Liver (tissue), 9 donors: ENCODE measurements around the gene EXOC3L2. TPM values are rescaled to one million over a fixed set of nuclear protein-coding genes. Genes with fewer than 3 reads are reported as not detected.

ENCODE experiments used
- DNase-seq: peaks from one replicate; pipeline ENCODE4 v3.0.0-alpha.2; 2017; ENCODE audit warnings: low spot score
- H3K27ac ChIP-seq, 2 donors: one replicate each; pipeline ENCODE4 v1.7.0; 2013; ENCODE audit warnings: inconsistent platforms in 2 of 2, low read length in 2 of 2, control low read depth in 1 of 2, low read depth in 1 of 2, mild to moderate bottlenecking in 1 of 2
- H3K27me3 ChIP-seq, 4 donors: one replicate each; pipeline versions ENCODE4 v1.6.1 to v1.7.0; 2013; ENCODE audit warnings: low read length in 3 of 4, inconsistent platforms in 1 of 4, mild to moderate bottlenecking in 1 of 4, moderate library complexity in 1 of 4; ENCODE audit not compliant: control insufficient read depth in 4 of 4, insufficient read depth in 4 of 4
- H3K36me3 ChIP-seq, 4 donors: one replicate each; pipeline versions ENCODE4 v1.6.1 to v1.7.0; 2013; ENCODE audit warnings: low read length in 3 of 4, mild to moderate bottlenecking in 3 of 4, low read depth in 1 of 4, moderate library complexity in 1 of 4; ENCODE audit not compliant: control insufficient read depth in 4 of 4, insufficient read depth in 3 of 4
- H3K4me1 ChIP-seq, 4 donors: one replicate each; pipeline versions ENCODE4 v1.6.1 to v1.7.0; 2013; ENCODE audit warnings: low read length in 3 of 4, mild to moderate bottlenecking in 3 of 4, moderate library complexity in 1 of 4; ENCODE audit not compliant: control insufficient read depth in 4 of 4, insufficient read depth in 4 of 4
- H3K4me3 ChIP-seq, 3 donors: one replicate each; pipeline versions ENCODE4 v1.6.1 to v1.7.0; 2013; ENCODE audit warnings: low read length in 3 of 3, control low read depth in 1 of 3, low read depth in 1 of 3, mild to moderate bottlenecking in 1 of 3
- H3K9ac ChIP-seq, 2 donors: one replicate each; pipeline ENCODE4 v1.7.0; 2013; ENCODE audit warnings: low read length in 2 of 2, mild to moderate bottlenecking in 2 of 2, moderate library complexity in 2 of 2, control low read depth in 1 of 2, low read depth in 1 of 2
- H3K9me3 ChIP-seq, 4 donors: one replicate each; pipeline versions ENCODE4 v1.6.1 to v1.7.0; 2013; ENCODE audit warnings: low read length in 3 of 4; ENCODE audit not compliant: control insufficient read depth in 4 of 4
- EGR1 ChIP-seq, 2 donors: IDR thresholded peaks; 2 replicates each; pipeline ENCODE4 v1.6.1; 2016 to 2018; ENCODE audit warnings: antibody characterized with exemption in 2 of 2, low read depth in 2 of 2
- FOXA1 ChIP-seq: IDR thresholded peaks from 2 replicates; pipeline ENCODE4 v1.6.1; 2016; ENCODE audit warnings: antibody characterized with exemption
- FOXA2 ChIP-seq: IDR thresholded peaks from 2 replicates; pipeline ENCODE4 v1.6.1; 2016; ENCODE audit warnings: antibody characterized with exemption
- GABPA ChIP-seq, 2 donors: IDR thresholded peaks in 1 of 2; conservative IDR thresholded peaks in 1 of 2; 2 replicates each; pipeline ENCODE4 v1.6.1; 2016; ENCODE audit warnings: antibody characterized with exemption in 2 of 2, mild to moderate bottlenecking in 1 of 2, moderate library complexity in 1 of 2
- HNF4A ChIP-seq, 2 donors: conservative IDR thresholded peaks; 2 replicates each; pipeline ENCODE4 v1.6.1; 2016; ENCODE audit warnings: antibody characterized with exemption in 2 of 2, mild to moderate bottlenecking in 2 of 2
- JUND ChIP-seq, 2 donors: IDR thresholded peaks; 2 replicates each; pipeline ENCODE4 v1.6.1; 2016; ENCODE audit warnings: antibody characterized with exemption in 2 of 2
- NR2F2 ChIP-seq: IDR thresholded peaks from 2 replicates; pipeline ENCODE4 v1.6.1; 2016; ENCODE audit warnings: antibody characterized with exemption
- SP1 ChIP-seq: IDR thresholded peaks from 2 replicates; pipeline ENCODE4 v1.6.1; 2018; ENCODE audit warnings: antibody characterized with exemption, mild to moderate bottlenecking
- TAF1 ChIP-seq: conservative IDR thresholded peaks from 2 replicates; pipeline ENCODE4 v1.6.1; 2016; ENCODE audit warnings: antibody characterized with exemption, mild to moderate bottlenecking
- YY1 ChIP-seq: IDR thresholded peaks from 2 replicates; pipeline ENCODE4 v1.6.1; 2016; ENCODE audit warnings: antibody characterized with exemption, mild to moderate bottlenecking
- WGBS: extraction: QIAGEN DNeasy Blood & Tissue Kit; methylation state at CpG from one replicate; pipeline ENCODE4 v1.1.7; 2013; 5-methylcytosine and 5-hydroxymethylcytosine counted together
- polyA plus RNA-seq, 2 donors: library from polyadenylated mRNA; stranded (reverse) in 1 of 2; unstranded in 1 of 2; fragments of 200-250 nt in 1 of 2; fragments of >200 nt in 1 of 2; fragmentation: Nextera tagmentation in 1 of 2; extraction: Ambion mirVana in 1 of 2; gene quantifications; one replicate each; pipeline versions ENCODE4 v1.2.1 to v1.2.3, GENCODE V29; 2013 to 2015
- total RNA-seq, 2 donors: library from RNA; depleted of rRNA; stranded (reverse); fragments of >200 nt; gene quantifications; one replicate each; pipeline ENCODE4 v1.2.3, GENCODE V29; 2014
- TF ChIP-seq, protein P1 (sequence below): IDR thresholded peaks from 2 replicates; pipeline ENCODE4 v1.6.1; 2016; ENCODE audit warnings: antibody characterized with exemption
- TF ChIP-seq, protein P2 (sequence below): fragments of 150-350 bp; IDR thresholded peaks from 2 replicates; pipeline ENCODE4 v1.5.1; 2017; ENCODE audit warnings: improper control_type of control experiment, low read depth, low read length; ENCODE audit not compliant: missing input control
- TF ChIP-seq, protein P3 (sequence below): IDR thresholded peaks from 2 replicates; pipeline ENCODE4 v1.6.1; 2016; ENCODE audit warnings: antibody characterized with exemption, mild to moderate bottlenecking
- TF ChIP-seq, protein P4 (sequence below): IDR thresholded peaks from 2 replicates; pipeline ENCODE4 v1.6.1; 2016; ENCODE audit warnings: antibody characterized with exemption
- donor health status: healthy.
- donor health status: healthy.
- donor health status: healthy.
- donor health status: healthy.
- donor health status: healthy.

EXOC3L2 gene
- total and polyA plus RNA-seq, 4 donors, result 1.3 to 7.3 (median 4.1) TPM

DNA sequence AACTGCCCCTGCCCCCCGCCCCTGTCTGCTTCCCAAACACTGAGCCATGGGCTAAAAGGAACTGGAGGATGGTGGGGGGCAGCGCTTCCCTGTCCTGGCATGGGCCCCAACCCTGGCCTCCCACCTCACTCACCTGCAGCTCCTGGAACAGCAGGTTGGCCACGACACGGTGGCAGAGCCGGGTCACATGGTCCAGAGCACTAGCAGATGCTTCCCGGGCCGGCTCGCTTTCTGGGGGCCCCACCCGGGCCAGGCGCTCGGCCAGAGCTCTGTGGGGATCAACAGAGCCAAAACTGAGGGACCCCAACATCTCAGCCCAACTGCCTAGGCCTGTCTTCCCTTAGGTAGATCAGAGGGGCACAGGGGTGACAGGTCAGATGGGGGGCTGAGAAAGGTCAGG is 20.6 kb downstream of the EXOC3L2 start:
- Histone ChIP-seq H3K27me3 (no peaks in the 10 kb centered on the region), H3K4me1 (no peaks in the 10 kb centered on the region), H3K36me3 (no peaks in the 10 kb centered on the region), H3K27ac (no peak overlapping the region), H3K9ac (no peak overlapping the region), H3K4me3 (no peak overlapping the region), H3K9me3 (no peaks in the 10 kb centered on the region)
- TF ChIP-seq, protein P1, sequence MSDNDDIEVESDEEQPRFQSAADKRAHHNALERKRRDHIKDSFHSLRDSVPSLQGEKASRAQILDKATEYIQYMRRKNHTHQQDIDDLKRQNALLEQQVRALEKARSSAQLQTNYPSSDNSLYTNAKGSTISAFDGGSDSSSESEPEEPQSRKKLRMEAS, result no peak
- TF ChIP-seq, protein P2, sequence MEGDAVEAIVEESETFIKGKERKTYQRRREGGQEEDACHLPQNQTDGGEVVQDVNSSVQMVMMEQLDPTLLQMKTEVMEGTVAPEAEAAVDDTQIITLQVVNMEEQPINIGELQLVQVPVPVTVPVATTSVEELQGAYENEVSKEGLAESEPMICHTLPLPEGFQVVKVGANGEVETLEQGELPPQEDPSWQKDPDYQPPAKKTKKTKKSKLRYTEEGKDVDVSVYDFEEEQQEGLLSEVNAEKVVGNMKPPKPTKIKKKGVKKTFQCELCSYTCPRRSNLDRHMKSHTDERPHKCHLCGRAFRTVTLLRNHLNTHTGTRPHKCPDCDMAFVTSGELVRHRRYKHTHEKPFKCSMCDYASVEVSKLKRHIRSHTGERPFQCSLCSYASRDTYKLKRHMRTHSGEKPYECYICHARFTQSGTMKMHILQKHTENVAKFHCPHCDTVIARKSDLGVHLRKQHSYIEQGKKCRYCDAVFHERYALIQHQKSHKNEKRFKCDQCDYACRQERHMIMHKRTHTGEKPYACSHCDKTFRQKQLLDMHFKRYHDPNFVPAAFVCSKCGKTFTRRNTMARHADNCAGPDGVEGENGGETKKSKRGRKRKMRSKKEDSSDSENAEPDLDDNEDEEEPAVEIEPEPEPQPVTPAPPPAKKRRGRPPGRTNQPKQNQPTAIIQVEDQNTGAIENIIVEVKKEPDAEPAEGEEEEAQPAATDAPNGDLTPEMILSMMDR, result no peak
- TF ChIP-seq FOXA1 (no peak), YY1 (no peak)
- TF ChIP-seq, protein P3, sequence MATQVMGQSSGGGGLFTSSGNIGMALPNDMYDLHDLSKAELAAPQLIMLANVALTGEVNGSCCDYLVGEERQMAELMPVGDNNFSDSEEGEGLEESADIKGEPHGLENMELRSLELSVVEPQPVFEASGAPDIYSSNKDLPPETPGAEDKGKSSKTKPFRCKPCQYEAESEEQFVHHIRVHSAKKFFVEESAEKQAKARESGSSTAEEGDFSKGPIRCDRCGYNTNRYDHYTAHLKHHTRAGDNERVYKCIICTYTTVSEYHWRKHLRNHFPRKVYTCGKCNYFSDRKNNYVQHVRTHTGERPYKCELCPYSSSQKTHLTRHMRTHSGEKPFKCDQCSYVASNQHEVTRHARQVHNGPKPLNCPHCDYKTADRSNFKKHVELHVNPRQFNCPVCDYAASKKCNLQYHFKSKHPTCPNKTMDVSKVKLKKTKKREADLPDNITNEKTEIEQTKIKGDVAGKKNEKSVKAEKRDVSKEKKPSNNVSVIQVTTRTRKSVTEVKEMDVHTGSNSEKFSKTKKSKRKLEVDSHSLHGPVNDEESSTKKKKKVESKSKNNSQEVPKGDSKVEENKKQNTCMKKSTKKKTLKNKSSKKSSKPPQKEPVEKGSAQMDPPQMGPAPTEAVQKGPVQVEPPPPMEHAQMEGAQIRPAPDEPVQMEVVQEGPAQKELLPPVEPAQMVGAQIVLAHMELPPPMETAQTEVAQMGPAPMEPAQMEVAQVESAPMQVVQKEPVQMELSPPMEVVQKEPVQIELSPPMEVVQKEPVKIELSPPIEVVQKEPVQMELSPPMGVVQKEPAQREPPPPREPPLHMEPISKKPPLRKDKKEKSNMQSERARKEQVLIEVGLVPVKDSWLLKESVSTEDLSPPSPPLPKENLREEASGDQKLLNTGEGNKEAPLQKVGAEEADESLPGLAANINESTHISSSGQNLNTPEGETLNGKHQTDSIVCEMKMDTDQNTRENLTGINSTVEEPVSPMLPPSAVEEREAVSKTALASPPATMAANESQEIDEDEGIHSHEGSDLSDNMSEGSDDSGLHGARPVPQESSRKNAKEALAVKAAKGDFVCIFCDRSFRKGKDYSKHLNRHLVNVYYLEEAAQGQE, result no peak
- 64% methylated on average over 11 of the region's 11 CpGs for WGBS
- DNase-seq, result no peak

DNA sequence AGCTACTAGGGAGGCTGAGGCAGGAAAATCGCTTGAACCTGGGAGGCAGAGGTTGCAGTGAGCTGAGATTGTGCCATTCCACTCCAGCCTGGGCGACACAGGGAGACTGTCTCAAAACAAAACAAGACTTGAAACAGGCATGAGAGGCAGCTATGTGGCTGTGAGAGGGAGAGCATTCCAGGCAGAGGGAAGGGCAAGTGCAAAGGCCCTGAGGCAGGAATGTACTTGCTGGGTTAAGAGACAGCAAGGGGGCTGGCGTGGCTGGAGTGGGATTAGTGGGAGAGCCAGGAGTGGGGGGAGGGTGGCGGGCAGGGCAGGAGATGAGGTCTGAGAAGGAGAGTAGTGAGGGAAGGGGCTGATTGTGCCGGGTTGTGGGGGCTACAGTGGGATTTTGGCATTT is 21.3 kb downstream of the EXOC3L2 start:
- DNase-seq, result no peak
- 93% methylated on average over 5 of the region's 5 CpGs for WGBS
- TF ChIP-seq, protein P3, result no peak
- TF ChIP-seq HNF4A (conservative IDR thresholded peaks at IDR 0.05) (no peak), EGR1 (IDR thresholded peaks at IDR 0.05; ENCODE audit: low read depth in 2 of 2) (no peak), SP1 (no peak), FOXA2 (no peak), GABPA (IDR thresholded peaks at IDR 0.05 in 1 of 2, conservative IDR thresholded peaks at IDR 0.05 in 1 of 2) (no peak), JUND (IDR thresholded peaks at IDR 0.05) (no peak), NR2F2 (no peak), TAF1 (no peak)
- TF ChIP-seq, protein P4, sequence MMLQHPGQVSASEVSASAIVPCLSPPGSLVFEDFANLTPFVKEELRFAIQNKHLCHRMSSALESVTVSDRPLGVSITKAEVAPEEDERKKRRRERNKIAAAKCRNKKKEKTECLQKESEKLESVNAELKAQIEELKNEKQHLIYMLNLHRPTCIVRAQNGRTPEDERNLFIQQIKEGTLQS, result no peak
- TF ChIP-seq, protein P1, result no peak
- no peak overlapping the region for H3K27ac ChIP-seq
- H3K36me3 ChIP-seq, result no peaks in the 10 kb centered on the region
- H3K4me3 ChIP-seq, result no peak overlapping the region
- no peaks in the 10 kb centered on the region for H3K9me3 ChIP-seq
- H3K4me1 ChIP-seq, result no peaks in the 10 kb centered on the region
- no peaks in the 10 kb centered on the region for H3K27me3 ChIP-seq
- H3K9ac ChIP-seq, result no peak overlapping the region
